NCI-H2029 (cell line): ENCODE results near the gene KIF21A.

Experiments
- DNase-seq: peaks from one replicate; lab custom pipeline; 2025; lab: John Stamatoyannopoulos, UW

The KIF21A gene

GRCh38 chr12:39435531-39435930 lies 7.4 kb downstream of the KIF21A start:
- DNase-seq = no peak

- DNase-seq = no peak
These were observed 11.1 kb downstream of the KIF21A start for GRCh38 chr12:39431797-39432196.

GRCh38 chr12:39431002-39431796 lies 11.7 kb downstream of the KIF21A start:
- DNase-seq = no peak

- no peak for DNase-seq
These were observed 13.1 kb downstream of the KIF21A start for GRCh38 chr12:39429809-39430208.

GRCh38 chr12:39427360-39427808 lies 15.5 kb downstream of the KIF21A start:
- DNase-seq = no peak

- no peak for DNase-seq
These were observed 16.2 kb downstream of the KIF21A start for GRCh38 chr12:39426636-39427240.

- DNase-seq = no peak
These were observed 22.9 kb downstream of the KIF21A start for GRCh38 chr12:39420043-39420442.

GRCh38 chr12:39419471-39419870 lies 23.4 kb downstream of the KIF21A start:
- DNase-seq = no peak

GRCh38 chr12:39417916-39418315 lies 25.0 kb downstream of the KIF21A start:
- DNase-seq = no peak

- DNase-seq = no peak
These were observed 28.8 kb downstream of the KIF21A start for GRCh38 chr12:39413836-39414771.

- DNase-seq = no peak
These were observed 30.7 kb downstream of the KIF21A start for GRCh38 chr12:39412210-39412609.

GRCh38 chr12:39406262-39406661 lies 36.7 kb downstream of the KIF21A start:
- DNase-seq = no peak

- DNase-seq = no peak
These were observed 37.3 kb downstream of the KIF21A start for GRCh38 chr12:39405580-39405979.

- DNase-seq = no peak
These were observed 38.9 kb downstream of the KIF21A start for GRCh38 chr12:39404000-39404399.

GRCh38 chr12:39403376-39403775 lies 39.5 kb downstream of the KIF21A start:
- no peak for DNase-seq

- peak; percentile 1 for DNase-seq
These were observed 40.0 kb downstream of the KIF21A start for GRCh38 chr12:39402922-39403321.

GRCh38 chr12:39401459-39401858 lies 41.5 kb downstream of the KIF21A start:
- no peak for DNase-seq

GRCh38 chr12:39395866-39396265 lies 47.1 kb downstream of the KIF21A start:
- DNase-seq = no peak

- no peak for DNase-seq
These were observed 49.0 kb downstream of the KIF21A start for GRCh38 chr12:39393890-39394289.

GRCh38 chr12:39393179-39393578 lies 49.7 kb downstream of the KIF21A start:
- DNase-seq = no peak

GRCh38 chr12:39392154-39392925 lies 50.6 kb downstream of the KIF21A start:
- no peak for DNase-seq

GRCh38 chr12:39390752-39391151 lies 52.2 kb downstream of the KIF21A start:
- no peak for DNase-seq
